ENCODE data around the gene CTDSPL. TPM values are rescaled to one million over a fixed set of nuclear protein-coding genes. Genes with fewer than 3 reads are reported as not detected.
A peak's percentile ranks its signal among the peaks of the same experiment; 100 is the strongest.

Gene CTDSPL
- total RNA-seq, 1 donor from 2014 or later, result 43.0 TPM

DNA sequence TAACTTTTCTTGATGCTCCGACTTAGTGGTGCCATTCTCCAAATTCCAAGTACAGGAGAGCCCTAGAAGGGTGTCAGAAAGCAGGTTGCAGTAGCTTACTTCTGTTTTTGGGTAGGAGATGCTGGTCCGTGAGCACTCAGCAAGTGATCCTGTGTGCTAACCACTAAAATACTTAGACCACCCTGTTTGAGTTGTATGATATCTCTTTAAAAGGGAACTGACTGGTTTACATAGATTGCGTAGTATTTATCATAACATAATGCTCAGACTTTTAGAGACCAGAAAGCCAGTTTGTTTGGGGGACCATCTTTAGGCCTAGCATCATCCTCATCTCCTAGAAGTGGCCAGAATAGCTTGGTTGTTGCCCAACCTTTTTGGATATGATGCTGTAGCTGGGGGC is 26.7 kb downstream of the CTDSPL start:
- H2AFZ ChIP-seq (replicated peaks), result no peak overlapping the region
- Mint-ChIP-seq H3K4me3 (no peak overlapping the region), H3K36me3 (peaks cover 4% of the 10 kb centered on the region), H3K9me3 (peaks cover 2% of the 10 kb centered on the region), H3K27me3 (ENCODE audit: insufficient read depth, low read depth) (peaks cover 3% of the 10 kb centered on the region), H3K4me1 (peaks cover 14% of the 10 kb centered on the region), H3K27ac (no peak overlapping the region)
- no peak overlapping the region for H3K9ac ChIP-seq
- peaks cover 12% of the 10 kb centered on the region for H3K79me2 ChIP-seq (ENCODE audit: low read depth)
- H3K4me1 ChIP-seq, result peaks cover 12% of the 10 kb centered on the region
- H3K27me3 ChIP-seq, result no peaks in the 10 kb centered on the region
- H3F3A ChIP-seq (ENCODE audit: low read depth), result no peaks in the 10 kb centered on the region
- no peak overlapping the region for H3K27ac ChIP-seq
- H3K4me3 ChIP-seq, result no peak overlapping the region
- peaks cover 11% of the 10 kb centered on the region for H4K20me1 ChIP-seq (ENCODE audit: low read depth)
- no peak overlapping the region for H3K4me2 ChIP-seq
- no peaks in the 10 kb centered on the region for H3K36me3 ChIP-seq
- H3K9me3 ChIP-seq (ENCODE audit: low read depth), result no peaks in the 10 kb centered on the region
- no peak for DNase-seq (ENCODE audit: low spot score)
- TF ChIP-seq EZH2 (IDR thresholded peaks at IDR 0.05) (no peak), EZH2phosphoT487 (IDR thresholded peaks at IDR 0.05) (no peak)
- TF ChIP-seq, protein P1, sequence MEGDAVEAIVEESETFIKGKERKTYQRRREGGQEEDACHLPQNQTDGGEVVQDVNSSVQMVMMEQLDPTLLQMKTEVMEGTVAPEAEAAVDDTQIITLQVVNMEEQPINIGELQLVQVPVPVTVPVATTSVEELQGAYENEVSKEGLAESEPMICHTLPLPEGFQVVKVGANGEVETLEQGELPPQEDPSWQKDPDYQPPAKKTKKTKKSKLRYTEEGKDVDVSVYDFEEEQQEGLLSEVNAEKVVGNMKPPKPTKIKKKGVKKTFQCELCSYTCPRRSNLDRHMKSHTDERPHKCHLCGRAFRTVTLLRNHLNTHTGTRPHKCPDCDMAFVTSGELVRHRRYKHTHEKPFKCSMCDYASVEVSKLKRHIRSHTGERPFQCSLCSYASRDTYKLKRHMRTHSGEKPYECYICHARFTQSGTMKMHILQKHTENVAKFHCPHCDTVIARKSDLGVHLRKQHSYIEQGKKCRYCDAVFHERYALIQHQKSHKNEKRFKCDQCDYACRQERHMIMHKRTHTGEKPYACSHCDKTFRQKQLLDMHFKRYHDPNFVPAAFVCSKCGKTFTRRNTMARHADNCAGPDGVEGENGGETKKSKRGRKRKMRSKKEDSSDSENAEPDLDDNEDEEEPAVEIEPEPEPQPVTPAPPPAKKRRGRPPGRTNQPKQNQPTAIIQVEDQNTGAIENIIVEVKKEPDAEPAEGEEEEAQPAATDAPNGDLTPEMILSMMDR (IDR thresholded peaks at IDR 0.05), result no peak

DNA sequence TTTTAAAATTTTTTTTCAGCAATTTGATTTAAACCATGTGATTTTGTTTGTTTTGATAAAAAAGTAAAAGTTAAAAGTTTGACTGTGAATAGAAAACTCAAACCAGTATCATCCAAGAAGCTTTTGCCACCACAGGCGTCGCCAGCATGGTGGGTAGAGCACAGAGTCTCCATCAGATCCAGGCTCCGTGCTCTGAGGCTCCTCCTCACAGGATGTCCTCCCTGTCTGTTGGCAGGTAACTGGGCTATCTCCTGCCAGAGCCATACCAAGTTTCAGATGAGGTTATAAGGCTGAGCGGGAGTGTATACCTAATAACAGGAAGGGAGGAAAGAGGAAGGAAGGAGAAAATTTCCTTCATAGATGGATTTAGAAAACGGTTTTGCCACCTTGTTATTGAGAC is 28.8 kb downstream of the CTDSPL start:
- H4K20me1 ChIP-seq (ENCODE audit: low read depth), result peaks cover 11% of the 10 kb centered on the region
- H3K27me3 ChIP-seq, result no peaks in the 10 kb centered on the region
- H3K27ac ChIP-seq, result no peak overlapping the region
- no peak overlapping the region for H3K27ac Mint-ChIP-seq
- peaks cover 3% of the 10 kb centered on the region for H3K27me3 Mint-ChIP-seq (ENCODE audit: insufficient read depth, low read depth)
- H3F3A ChIP-seq (ENCODE audit: low read depth), result no peaks in the 10 kb centered on the region
- no peak for TF ChIP-seq EZH2phosphoT487 (IDR thresholded peaks at IDR 0.05)
- TF ChIP-seq EZH2 (IDR thresholded peaks at IDR 0.05), result no peak
- no peak overlapping the region for H3K4me2 ChIP-seq
- H3K4me1 ChIP-seq, result peaks cover 7% of the 10 kb centered on the region
- no peak for DNase-seq (ENCODE audit: low spot score)
- H3K36me3 Mint-ChIP-seq, result peaks cover 2% of the 10 kb centered on the region
- no peaks in the 10 kb centered on the region for H3K9me3 Mint-ChIP-seq
- H2AFZ ChIP-seq (replicated peaks), result no peak overlapping the region
- no peak overlapping the region for H3K4me3 ChIP-seq
- no peaks in the 10 kb centered on the region for H3K36me3 ChIP-seq
- H3K4me3 Mint-ChIP-seq, result no peak overlapping the region
- H3K9ac ChIP-seq, result no peak overlapping the region
- H3K79me2 ChIP-seq (ENCODE audit: low read depth), result peaks cover 22% of the 10 kb centered on the region
- peaks cover 13% of the 10 kb centered on the region for H3K4me1 Mint-ChIP-seq
- H3K9me3 ChIP-seq (ENCODE audit: low read depth), result no peaks in the 10 kb centered on the region

DNA sequence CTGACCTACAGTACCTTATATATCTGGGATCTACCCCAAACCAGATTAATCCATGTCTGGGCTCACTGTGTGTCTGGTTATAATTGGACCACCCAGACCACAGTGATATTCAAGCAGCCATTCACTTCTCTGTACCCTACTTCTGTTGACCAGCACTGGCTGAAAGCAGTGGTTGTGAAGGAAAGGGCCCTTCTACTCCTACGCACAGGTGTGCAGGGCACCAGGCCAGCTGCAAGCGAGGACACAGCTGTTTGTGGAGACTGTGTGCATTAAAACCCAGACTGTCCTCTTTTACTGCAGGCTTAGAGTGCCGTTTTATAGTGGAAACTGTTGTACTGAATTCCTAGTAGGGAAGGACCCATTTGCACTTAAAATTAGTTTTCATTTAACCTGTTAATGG is 29.5 kb downstream of the CTDSPL start:
- Histone ChIP-seq H3K79me2 (ENCODE audit: low read depth) (peaks cover 27% of the 10 kb centered on the region), H3K9me3 (ENCODE audit: low read depth) (no peaks in the 10 kb centered on the region), H4K20me1 (ENCODE audit: low read depth) (peaks cover 16% of the 10 kb centered on the region), H3K27me3 (no peaks in the 10 kb centered on the region), H3K4me1 (peaks cover 7% of the 10 kb centered on the region), H3K36me3 (no peaks in the 10 kb centered on the region), H3K27ac (no peak overlapping the region), H3K9ac (no peak overlapping the region), H3F3A (ENCODE audit: low read depth) (no peaks in the 10 kb centered on the region), H2AFZ (replicated peaks) (no peak overlapping the region), H3K4me2 (no peak overlapping the region), H3K4me3 (no peak overlapping the region)
- Mint-ChIP-seq H3K27me3 (ENCODE audit: insufficient read depth, low read depth) (no peaks in the 10 kb centered on the region), H3K4me3 (no peak overlapping the region), H3K4me1 (peaks cover 16% of the 10 kb centered on the region), H3K27ac (no peak overlapping the region), H3K36me3 (peaks cover 2% of the 10 kb centered on the region), H3K9me3 (no peaks in the 10 kb centered on the region)
- no peak for TF ChIP-seq EZH2phosphoT487 (IDR thresholded peaks at IDR 0.05)
- no peak for TF ChIP-seq EZH2 (IDR thresholded peaks at IDR 0.05)
- TF ChIP-seq, protein P1 (IDR thresholded peaks at IDR 0.05), result no peak
- no peak for DNase-seq (ENCODE audit: low spot score)

DNA sequence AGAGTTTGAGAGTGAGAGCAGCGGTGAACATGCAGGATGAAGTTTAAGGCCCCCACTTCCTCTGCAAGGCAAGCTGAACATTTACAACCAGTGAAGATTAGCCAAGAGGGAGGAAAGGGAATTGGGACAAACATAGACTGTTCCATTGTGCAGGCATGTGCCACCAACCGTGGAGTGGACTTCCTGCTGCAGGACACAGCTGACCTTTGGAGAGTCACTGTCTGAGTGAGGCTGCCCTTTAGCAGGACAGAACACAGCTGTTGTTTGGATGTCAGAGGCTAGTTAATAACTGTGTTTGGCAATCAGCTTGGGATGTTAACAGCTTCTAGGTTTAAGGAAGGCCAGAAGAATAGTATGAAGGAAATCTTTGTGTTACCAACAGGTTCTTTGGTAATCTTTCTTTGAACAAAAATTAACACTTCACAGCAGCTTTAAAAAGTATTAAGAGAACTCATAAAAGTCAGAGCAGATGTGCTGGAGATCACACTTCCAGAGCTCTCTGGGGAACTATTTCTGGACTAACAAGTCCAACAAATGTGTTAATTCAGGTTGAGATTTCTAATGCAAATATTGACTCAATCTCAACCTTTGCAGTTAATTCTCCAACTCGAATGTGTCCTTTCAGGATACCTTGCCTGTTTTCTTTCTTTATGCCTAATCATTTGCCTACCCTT is 31.4 kb downstream of the CTDSPL start:
- no peak for DNase-seq (ENCODE audit: low spot score)
- no peaks in the 10 kb centered on the region for H3K27me3 ChIP-seq
- H3K36me3 ChIP-seq, result no peaks in the 10 kb centered on the region
- no peaks in the 10 kb centered on the region for H3F3A ChIP-seq (ENCODE audit: low read depth)
- peaks cover 16% of the 10 kb centered on the region for H4K20me1 ChIP-seq (ENCODE audit: low read depth)
- Mint-ChIP-seq H3K27me3 (ENCODE audit: insufficient read depth, low read depth) (no peaks in the 10 kb centered on the region), H3K9me3 (no peaks in the 10 kb centered on the region), H3K4me3 (no peak overlapping the region), H3K4me1 (peaks cover 16% of the 10 kb centered on the region), H3K36me3 (peaks cover 2% of the 10 kb centered on the region), H3K27ac (no peak overlapping the region)
- H3K79me2 ChIP-seq (ENCODE audit: low read depth), result peaks cover 27% of the 10 kb centered on the region
- no peak overlapping the region for H3K9ac ChIP-seq
- no peaks in the 10 kb centered on the region for H3K9me3 ChIP-seq (ENCODE audit: low read depth)
- peak overlapping the region; percentile 21 for H3K4me2 ChIP-seq
- peaks cover 7% of the 10 kb centered on the region for H3K4me1 ChIP-seq
- no peak for TF ChIP-seq EZH2 (IDR thresholded peaks at IDR 0.05)
- TF ChIP-seq, protein P1 (IDR thresholded peaks at IDR 0.05), result no peak
- TF ChIP-seq EZH2phosphoT487 (IDR thresholded peaks at IDR 0.05), result no peak
- H3K27ac ChIP-seq, result no peak overlapping the region
- H2AFZ ChIP-seq (replicated peaks), result no peak overlapping the region
- H3K4me3 ChIP-seq, result no peak overlapping the region

Measured in neural progenitor cell (in vitro differentiated cells).